Measurements from ENCODE around the gene CASZ1. TPM values are rescaled to one million over a fixed set of nuclear protein-coding genes. Genes with fewer than 3 reads are reported as not detected.

CASZ1 gene
- total and polyA plus RNA-seq, 2 donors from 2014 or later, result 10.1 to 33.0 TPM

DNA sequence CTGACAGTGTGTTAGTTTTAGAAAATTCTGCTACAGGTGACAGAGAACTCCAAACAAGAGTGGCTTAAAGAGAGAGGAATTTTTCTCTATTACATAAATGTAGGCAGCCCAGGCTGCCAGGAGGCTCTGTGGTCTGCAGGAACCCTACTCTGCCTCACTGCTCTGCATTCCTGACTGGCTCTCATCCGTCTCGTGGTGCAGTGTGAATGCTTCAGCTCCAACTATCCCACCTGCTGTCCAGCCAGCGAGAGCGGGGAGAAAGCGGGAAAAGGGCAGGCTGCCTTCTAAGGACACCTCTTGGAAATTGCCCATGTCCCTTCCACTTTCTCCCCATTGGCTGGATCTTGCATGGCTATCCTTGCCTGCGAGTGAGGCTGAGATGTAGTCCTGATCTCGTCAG lies 190.4 kb downstream of the CASZ1 start:
- intact Hi-C loops (cut with DNase I), result no loop called here

DNA sequence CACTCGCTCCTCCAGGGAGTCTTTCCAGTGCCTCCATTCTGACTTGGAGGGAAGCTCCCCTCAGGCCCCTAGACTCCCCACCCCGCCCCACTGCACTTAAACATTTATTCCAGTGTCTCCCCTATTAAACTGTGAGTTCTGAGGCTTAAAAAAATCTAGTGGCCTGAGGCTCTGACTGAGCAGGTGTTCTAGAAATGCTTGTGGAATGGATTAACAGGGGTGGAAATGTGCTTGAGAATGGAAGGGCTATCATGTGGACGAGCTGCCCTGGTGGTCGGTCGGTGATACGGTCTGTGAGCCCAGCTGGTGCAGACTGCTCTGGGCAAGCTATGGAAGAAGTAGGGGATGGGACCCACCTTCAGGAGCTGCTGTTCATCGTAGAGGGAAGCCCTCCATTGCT lies 191.5 kb downstream of the CASZ1 start:
- H3K4me1 ChIP-seq (ENCODE audit: control insufficient read depth in 2 of 3, insufficient read depth in 2 of 3, low read depth in 1 of 3, low read length in 3 of 3), result peaks cover 0 to 3% (median 0%) of the 10 kb centered on the region in 3 donors
- no peaks in the 10 kb centered on the region for H3K9me3 ChIP-seq (ENCODE audit: control insufficient read depth in 2 of 3, insufficient read depth in 1 of 3, low read length in 3 of 3)
- no peak overlapping the region for H3K27ac ChIP-seq (ENCODE audit: low read depth in 2 of 2, low read length in 2 of 2)
- peaks cover 0 to 3% (median 0%) of the 10 kb centered on the region in 3 donors for H3K36me3 ChIP-seq (ENCODE audit: control insufficient read depth in 2 of 3, insufficient read depth in 3 of 3, low read length in 3 of 3)
- FAIRE-seq (no peak), DNase-seq (no peak)
- H3K27me3 ChIP-seq (ENCODE audit: control insufficient read depth, insufficient read depth, low read length), result no peaks in the 10 kb centered on the region
- H3K9ac ChIP-seq (ENCODE audit: low read length in 3 of 3), result no peak overlapping the region
- H3K4me3 ChIP-seq (ENCODE audit: low read length in 3 of 3), result no peak overlapping the region
- no peak for TF ChIP-seq CTCF (IDR thresholded peaks at IDR 0.05; ENCODE audit: borderline replicate concordance, extremely low read depth, insufficient read depth)
- intact Hi-C loops (cut with DNase I), result no loop called here

More for the DNA sequence above, 190.4 kb downstream of the CASZ1 start:
- Histone ChIP-seq H3K4me3 (ENCODE audit: low read length in 3 of 3) (no peak overlapping the region), H3K9me3 (ENCODE audit: control insufficient read depth in 2 of 3, insufficient read depth in 1 of 3, low read length in 3 of 3) (no peaks in the 10 kb centered on the region), H3K27ac (ENCODE audit: low read depth in 2 of 2, low read length in 2 of 2) (no peak overlapping the region), H3K27me3 (ENCODE audit: control insufficient read depth, insufficient read depth, low read length) (no peaks in the 10 kb centered on the region), H3K4me1 (ENCODE audit: control insufficient read depth in 2 of 3, insufficient read depth in 2 of 3, low read depth in 1 of 3, low read length in 3 of 3) (peaks cover 0 to 3% (median 0%) of the 10 kb centered on the region in 3 donors), H3K9ac (ENCODE audit: low read length in 3 of 3) (no peak overlapping the region), H3K36me3 (ENCODE audit: control insufficient read depth in 2 of 3, insufficient read depth in 3 of 3, low read length in 3 of 3) (peaks cover 0 to 3% (median 0%) of the 10 kb centered on the region in 3 donors)
- no peak for TF ChIP-seq CTCF (IDR thresholded peaks at IDR 0.05; ENCODE audit: borderline replicate concordance, extremely low read depth, insufficient read depth)
- FAIRE-seq (no peak), DNase-seq (no peak)

GRCh38 chr1:10602936-10603335 lies 193.5 kb downstream of the CASZ1 start:
- no peaks in the 10 kb centered on the region for H3K9me3 ChIP-seq (ENCODE audit: control insufficient read depth in 2 of 3, insufficient read depth in 1 of 3, low read length in 3 of 3)
- DNase-seq (no peak), FAIRE-seq (no peak)
- no peaks in the 10 kb centered on the region for H3K27me3 ChIP-seq (ENCODE audit: control insufficient read depth, insufficient read depth, low read length)
- H3K4me3 ChIP-seq (ENCODE audit: low read length in 3 of 3), result no peak overlapping the region
- H3K36me3 ChIP-seq (ENCODE audit: control insufficient read depth in 2 of 3, insufficient read depth in 3 of 3, low read length in 3 of 3), result peaks cover 0 to 3% (median 0%) of the 10 kb centered on the region in 3 donors
- H3K9ac ChIP-seq (ENCODE audit: low read length in 3 of 3), result no peak overlapping the region
- intact Hi-C loops (cut with DNase I), result no loop called here
- no peak overlapping the region for H3K27ac ChIP-seq (ENCODE audit: low read depth in 2 of 2, low read length in 2 of 2)
- peaks cover 0 to 18% (median 6%) of the 10 kb centered on the region in 3 donors for H3K4me1 ChIP-seq (ENCODE audit: control insufficient read depth in 2 of 3, insufficient read depth in 2 of 3, low read depth in 1 of 3, low read length in 3 of 3)
- TF ChIP-seq CTCF (IDR thresholded peaks at IDR 0.05; ENCODE audit: borderline replicate concordance, extremely low read depth, insufficient read depth), result no peak
